GM15510 (cell line): ENCODE measurements around the gene DNAJB13.

Experiments
- POLR2A ChIP-seq: IDR thresholded peaks from 3 replicates; pipeline ENCODE4 v1.6.1; 2011; ENCODE audit warnings: borderline replicate concordance; ENCODE audit not compliant: insufficient read length; ENCODE audit errors: extremely low read depth

Gene DNAJB13, protein sequence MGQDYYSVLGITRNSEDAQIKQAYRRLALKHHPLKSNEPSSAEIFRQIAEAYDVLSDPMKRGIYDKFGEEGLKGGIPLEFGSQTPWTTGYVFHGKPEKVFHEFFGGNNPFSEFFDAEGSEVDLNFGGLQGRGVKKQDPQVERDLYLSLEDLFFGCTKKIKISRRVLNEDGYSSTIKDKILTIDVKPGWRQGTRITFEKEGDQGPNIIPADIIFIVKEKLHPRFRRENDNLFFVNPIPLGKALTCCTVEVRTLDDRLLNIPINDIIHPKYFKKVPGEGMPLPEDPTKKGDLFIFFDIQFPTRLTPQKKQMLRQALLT

DNA sequence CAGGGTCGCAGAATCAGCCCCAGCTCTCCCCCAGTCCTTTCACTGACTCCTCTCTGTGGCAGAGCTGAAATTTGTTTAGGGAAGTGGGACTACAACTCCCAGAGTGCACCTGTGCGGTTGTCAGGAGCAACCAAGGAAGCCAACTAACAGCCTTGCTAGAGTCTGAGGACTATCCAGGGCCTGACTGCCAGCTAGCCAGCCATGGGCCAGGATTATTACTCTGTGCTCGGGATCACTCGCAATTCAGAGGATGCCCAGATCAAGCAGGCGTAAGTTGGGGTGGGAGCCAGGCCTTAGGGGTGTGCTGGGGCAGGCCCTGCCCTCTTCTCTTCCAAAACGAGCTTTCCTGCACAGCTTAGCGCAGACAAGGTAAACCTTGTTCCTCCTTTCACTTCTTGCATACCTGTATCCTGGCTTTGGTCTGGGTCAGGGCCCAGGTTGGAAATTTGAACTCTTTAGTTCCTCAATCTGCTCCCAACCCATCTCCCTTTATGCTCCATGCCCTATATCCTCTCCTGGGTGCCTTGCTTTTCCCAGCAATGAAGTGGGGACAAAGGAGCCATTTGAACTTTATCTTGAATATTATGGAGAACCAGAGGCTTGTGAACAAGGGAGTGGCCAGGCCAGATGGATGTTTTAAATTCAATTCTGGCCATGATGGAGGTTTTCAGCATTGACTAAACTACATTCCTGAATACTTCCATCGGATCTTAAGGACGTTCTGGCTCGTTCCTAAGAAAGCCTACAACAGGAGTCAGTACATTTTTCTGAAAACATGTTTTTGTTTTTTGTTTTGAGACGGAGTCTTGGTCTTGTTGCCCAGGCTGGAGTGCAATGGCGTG is at the start of gene DNAJB13:
DNAJB13 (plus strand) TSS at position 158 of the 842 bp plus-strand sequence; CDS start at position 202, 44 bp downstream.
- TF ChIP-seq POLR2A: no peak

DNA sequence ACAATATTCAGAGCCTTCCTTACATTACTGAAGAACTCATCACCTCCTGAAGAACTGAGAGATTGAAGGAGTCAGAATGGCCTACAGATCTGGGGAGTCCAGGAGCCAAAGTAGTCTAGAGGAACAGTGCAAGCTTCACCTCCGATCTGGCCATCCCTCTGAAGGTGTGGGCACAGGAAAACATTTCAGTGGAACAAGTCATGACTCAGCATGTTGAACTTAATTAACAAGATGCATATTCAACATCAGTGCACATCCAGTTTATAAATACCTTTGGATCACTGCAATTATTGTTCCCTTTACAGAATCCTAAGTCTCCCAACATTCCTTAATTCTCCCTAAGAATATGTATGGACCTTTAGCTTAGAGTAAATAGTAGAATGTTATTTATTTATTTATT is 48.5 kb upstream of the DNAJB13 start:
- no peak for TF ChIP-seq POLR2A

DNA sequence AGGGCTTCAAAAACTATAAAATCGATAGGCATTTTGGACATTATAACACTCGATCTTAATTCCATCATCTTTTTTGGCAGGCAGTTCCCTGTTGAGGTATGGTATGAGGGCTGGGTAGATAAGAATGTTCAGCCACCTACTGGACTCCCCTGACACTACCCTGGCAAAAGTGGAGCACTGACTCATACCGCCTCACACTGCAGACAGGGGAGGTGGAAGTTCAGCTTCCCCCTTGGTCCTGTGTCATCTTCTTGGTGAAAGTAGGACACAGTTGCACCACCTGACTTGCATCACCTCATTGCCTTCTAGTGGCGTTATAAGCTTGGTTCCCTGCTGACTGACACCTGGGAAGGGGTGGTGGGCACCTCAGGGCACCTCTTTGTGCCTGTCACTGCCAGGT is 43.6 kb upstream of the DNAJB13 start:
- no peak for TF ChIP-seq POLR2A

GRCh38 chr11:73912026-73912425 is 38.8 kb upstream of the DNAJB13 start:
- TF ChIP-seq POLR2A: no peak

- no peak for TF ChIP-seq POLR2A
These were observed 37.4 kb upstream of the DNAJB13 start for GRCh38 chr11:73913472-73913871.

DNA sequence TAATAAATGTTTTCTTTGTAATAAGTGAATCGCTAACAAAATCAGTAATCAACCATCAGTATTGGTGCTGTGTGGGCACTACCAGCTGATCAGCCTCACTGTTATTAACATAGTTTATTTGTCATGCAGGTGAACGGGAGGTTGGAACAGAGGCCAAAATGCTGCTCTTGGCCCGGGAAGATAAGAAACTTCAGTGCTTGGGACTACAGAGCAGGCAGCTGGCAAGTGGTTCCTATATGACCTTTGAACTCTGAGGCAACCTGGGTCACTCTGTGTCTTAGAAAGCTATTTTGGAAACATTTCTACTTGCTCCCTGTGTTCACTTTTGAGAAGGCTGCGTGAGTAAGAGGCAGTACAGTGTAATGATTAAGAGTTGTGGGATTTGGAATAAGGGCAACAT is 36.5 kb upstream of the DNAJB13 start:
- TF ChIP-seq POLR2A: no peak

DNA sequence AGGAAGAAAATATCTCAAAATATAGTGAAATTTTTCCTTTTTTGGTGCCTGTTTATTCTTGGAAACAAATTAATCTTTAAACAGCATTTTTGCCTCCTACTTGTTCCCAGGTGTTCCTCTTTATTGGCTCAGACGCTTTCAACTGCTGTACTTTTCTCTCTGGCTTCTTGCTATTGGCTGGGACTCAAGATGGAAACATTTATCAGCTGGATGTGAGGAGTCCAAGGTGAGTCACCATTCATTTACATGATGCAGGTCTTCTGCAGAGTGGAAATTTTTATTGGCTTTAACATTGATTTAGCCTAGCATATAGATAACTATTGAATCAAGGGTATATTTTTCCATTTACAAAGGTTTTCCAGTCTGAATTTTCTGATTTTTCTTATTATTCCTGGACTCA is 34.4 kb upstream of the DNAJB13 start:
- TF ChIP-seq POLR2A: no peak

DNA sequence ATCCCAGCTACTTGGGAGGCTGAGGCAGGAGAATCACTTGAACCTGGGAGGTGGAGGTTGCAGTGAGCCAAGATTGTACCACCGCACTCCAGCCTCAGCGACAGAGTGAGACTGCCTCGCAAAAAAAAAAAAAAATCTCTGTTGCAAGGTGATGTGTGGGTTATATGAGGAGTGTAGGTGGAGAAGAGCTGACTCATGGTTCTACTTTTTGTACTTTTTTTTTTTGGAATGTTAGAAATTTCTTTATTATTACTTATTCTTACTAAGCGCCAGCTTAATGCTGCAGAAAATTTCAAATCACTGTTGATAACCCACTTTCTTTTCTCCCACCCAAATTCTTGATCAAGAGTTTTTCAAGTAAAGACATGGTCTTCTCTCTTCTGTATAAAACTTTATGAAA is 29.6 kb upstream of the DNAJB13 start:
- TF ChIP-seq POLR2A: no peak

GRCh38 chr11:73929388-73929787 is 21.4 kb upstream of the DNAJB13 start:
- TF ChIP-seq POLR2A: no peak

- TF ChIP-seq POLR2A: no peak
These were observed 19.7 kb upstream of the DNAJB13 start for GRCh38 chr11:73931039-73931645.

DNA sequence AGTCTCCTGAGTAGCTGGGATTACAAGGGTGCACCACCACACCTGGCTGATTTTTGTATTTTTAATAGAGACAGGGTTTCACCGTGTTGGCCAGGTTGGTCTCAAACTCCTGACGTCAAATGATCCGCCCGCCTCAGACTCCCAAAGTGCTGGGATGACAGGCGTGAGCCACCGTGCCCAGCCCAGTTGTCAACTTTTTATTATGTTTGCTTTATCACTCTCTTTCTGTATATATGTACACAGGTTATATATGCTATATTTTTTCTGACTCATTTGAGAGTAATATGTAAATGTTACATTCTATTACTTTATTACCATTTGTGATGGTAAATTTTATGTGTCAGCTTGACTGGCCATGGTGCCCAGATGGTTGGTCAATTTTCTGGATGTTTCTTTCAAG is 18.9 kb upstream of the DNAJB13 start:
- TF ChIP-seq POLR2A: no peak

GRCh38 chr11:73932781-73933180 is 18.0 kb upstream of the DNAJB13 start:
- TF ChIP-seq POLR2A: no peak

DNA sequence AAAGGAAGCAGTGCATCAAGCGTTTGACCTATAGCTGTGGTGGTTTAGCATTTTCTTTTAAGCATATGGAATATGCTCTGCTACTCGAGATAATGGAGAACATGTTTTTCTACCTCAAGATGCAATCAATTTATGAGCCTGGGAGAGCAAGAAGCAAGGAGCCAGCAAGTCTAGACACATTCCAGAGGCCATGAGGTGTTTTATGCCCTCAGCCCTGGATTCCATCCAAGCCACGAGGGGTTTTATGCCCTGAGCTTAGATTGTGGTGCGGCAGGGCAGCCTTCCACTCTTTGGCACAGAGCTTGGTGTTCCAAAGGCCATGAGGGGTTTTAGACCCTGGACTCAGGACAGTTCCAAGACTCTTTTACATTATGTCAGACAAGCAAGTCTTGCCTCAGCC is 11.7 kb upstream of the DNAJB13 start:
- no peak for TF ChIP-seq POLR2A

- no peak for TF ChIP-seq POLR2A
These were observed 9.8 kb upstream of the DNAJB13 start for GRCh38 chr11:73940801-73941570.

GRCh38 chr11:73942010-73942409 is 8.8 kb upstream of the DNAJB13 start:
- no peak for TF ChIP-seq POLR2A
